ENCODE results near the gene ARHGAP33. TPM values are rescaled to one million over a fixed set of nuclear protein-coding genes. Genes with fewer than 3 reads are reported as not detected.
A peak's percentile ranks its signal among the peaks of the same experiment; 100 is the strongest.

The ARHGAP33 gene
- total RNA-seq, 4 donors from 2014 or later, result 3.1 to 22.6 (median 5.5) TPM

DNA sequence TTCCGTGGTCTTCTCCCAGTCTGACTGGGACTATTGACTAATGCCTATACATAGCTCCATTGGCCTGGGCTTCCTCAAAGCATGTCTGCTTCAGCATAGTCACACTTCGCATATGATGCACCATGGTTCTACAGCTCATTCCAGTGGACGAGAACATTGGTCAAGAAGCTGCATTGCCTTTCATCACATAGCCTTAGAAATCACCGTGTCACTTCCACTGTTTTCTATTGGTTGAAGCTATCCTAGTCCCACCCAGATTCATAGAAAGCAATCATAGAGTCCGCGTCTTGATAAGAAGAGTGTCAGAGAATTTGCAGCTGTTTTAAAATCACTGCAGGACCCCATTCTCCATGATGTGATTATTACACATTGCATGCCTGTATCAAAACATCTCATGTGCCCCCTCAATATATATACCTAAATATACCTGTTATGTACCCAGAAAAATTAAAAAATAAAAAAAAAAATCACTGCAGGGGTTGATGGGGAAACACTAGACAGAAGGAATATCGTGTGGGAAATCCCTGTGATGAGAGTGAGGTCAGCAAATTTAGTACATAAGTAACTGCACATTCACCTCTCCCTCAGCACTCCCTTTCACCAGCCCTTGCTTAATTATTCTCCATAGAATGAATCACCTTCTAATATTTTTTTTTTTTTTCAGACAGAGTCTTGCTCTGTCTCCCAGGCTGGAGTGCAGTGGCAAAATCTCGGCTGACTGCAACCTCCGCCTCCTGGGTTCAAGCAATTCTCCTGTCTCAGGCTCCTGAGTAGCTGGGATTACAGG lies 2.2 kb upstream of the ARHGAP33 start:
- no peak for TF ChIP-seq POLR2AphosphoS5 (IDR thresholded peaks at IDR 0.05)
- TF ChIP-seq, protein P1, sequence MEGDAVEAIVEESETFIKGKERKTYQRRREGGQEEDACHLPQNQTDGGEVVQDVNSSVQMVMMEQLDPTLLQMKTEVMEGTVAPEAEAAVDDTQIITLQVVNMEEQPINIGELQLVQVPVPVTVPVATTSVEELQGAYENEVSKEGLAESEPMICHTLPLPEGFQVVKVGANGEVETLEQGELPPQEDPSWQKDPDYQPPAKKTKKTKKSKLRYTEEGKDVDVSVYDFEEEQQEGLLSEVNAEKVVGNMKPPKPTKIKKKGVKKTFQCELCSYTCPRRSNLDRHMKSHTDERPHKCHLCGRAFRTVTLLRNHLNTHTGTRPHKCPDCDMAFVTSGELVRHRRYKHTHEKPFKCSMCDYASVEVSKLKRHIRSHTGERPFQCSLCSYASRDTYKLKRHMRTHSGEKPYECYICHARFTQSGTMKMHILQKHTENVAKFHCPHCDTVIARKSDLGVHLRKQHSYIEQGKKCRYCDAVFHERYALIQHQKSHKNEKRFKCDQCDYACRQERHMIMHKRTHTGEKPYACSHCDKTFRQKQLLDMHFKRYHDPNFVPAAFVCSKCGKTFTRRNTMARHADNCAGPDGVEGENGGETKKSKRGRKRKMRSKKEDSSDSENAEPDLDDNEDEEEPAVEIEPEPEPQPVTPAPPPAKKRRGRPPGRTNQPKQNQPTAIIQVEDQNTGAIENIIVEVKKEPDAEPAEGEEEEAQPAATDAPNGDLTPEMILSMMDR (IDR thresholded peaks at IDR 0.05), result no peak
- TF ChIP-seq POLR2A (IDR thresholded peaks at IDR 0.05), result no peak
- no peak for TF ChIP-seq EP300 (IDR thresholded peaks at IDR 0.05)
- no peaks in the 10 kb centered on the region for H3K27me3 ChIP-seq
- peaks cover 0 to 23% (median 5%) of the 10 kb centered on the region in 3 donors for H3K4me1 ChIP-seq
- WGBS, 2 donors (ENCODE audit: low coverage in 1 of 2), result 39 to 50% methylated on average over 7 to 8 of the region's 9 CpGs
- peaks cover 0 to 17% of the 10 kb centered on the region in 2 donors for H3K36me3 ChIP-seq
- H3K27ac ChIP-seq, result no peak overlapping the region
- H3K9me3 ChIP-seq, result no peaks in the 10 kb centered on the region
- H3K4me3 ChIP-seq, result no peak overlapping the region
- ATAC-seq, result no peak

DNA sequence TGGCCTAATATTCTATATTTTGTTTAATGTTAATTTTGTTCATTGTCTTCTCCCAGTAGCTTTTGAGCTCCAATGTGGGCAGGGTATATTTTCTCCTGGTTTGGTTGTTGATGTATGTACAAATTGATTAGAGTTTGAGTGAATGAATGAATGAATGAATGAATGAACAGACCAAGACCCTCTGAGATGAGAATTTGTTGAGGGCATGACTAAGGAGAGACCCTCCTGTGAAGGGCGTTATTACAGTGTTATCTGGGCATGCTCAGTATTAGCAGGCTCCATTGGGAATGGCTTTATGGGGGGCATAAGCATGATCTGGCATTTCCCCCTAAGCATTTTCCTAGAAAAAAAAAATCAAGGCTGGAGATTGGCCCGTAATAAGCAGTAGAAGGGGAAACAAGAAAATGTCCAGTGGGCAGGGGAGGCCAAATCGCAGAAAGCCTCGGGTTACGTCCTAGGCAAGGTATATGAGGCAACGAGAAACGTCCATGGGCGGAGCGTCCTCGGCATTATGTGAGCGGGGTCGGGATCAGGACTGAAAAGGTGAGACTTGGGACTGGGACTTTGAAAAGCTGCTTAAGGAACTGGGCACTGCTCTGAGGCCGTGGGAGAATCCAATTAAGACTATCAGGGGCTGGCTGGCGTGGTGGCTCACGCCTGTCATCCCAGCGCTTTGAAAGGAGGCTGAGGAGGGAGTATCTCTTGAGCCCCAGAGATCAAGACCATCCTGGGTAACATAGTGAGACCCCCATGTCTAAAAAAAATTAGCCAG lies 904 bp upstream of the ARHGAP33 start:
- H3K4me1 ChIP-seq, result peaks cover 0 to 21% (median 5%) of the 10 kb centered on the region in 3 donors
- no peak overlapping the region for H3K27ac ChIP-seq
- no peaks in the 10 kb centered on the region for H3K9me3 ChIP-seq
- ATAC-seq, result no peak
- peaks cover 0 to 19% of the 10 kb centered on the region in 2 donors for H3K36me3 ChIP-seq
- TF ChIP-seq, protein P1 (IDR thresholded peaks at IDR 0.05), result no peak
- TF ChIP-seq EP300 (IDR thresholded peaks at IDR 0.05) (no peak), POLR2A (IDR thresholded peaks at IDR 0.05) (no peak)
- no peaks in the 10 kb centered on the region for H3K27me3 ChIP-seq
- 40 to 44% methylated on average over 10 to 14 of the region's 16 CpGs for WGBS, 2 donors (ENCODE audit: low coverage in 1 of 2)
- H3K4me3 ChIP-seq, result peak overlapping the region; percentile 54 to 94

DNA sequence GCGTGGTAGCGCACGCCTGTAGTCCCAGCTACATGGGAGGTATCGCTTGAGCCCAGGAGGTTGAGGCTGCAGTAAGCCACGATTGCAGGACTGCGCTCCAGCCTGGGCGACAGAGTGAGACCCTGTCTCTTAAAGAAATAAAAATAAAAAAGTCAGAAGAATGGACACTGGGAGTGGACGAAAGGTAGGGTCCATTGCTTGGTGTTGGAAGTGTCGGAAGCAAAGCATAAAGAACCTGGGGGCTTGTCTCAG lies 392 bp upstream of the ARHGAP33 start:
- Histone ChIP-seq H3K36me3 (peaks cover 0 to 24% of the 10 kb centered on the region in 2 donors), H3K9me3 (no peaks in the 10 kb centered on the region), H3K4me1 (peaks cover 0 to 21% (median 5%) of the 10 kb centered on the region in 3 donors), H3K4me3 (peak overlapping the region; percentile 54 to 94), H3K27me3 (no peaks in the 10 kb centered on the region), H3K27ac (no peak overlapping the region)
- WGBS, 2 donors (ENCODE audit: low coverage in 1 of 2), result 10 to 18% methylated on average over 7 to 9 of the region's 9 CpGs
- TF ChIP-seq EP300 (IDR thresholded peaks at IDR 0.05) (no peak), POLR2AphosphoS5 (IDR thresholded peaks at IDR 0.05) (no peak), POLR2A (IDR thresholded peaks at IDR 0.05) (no peak)
- TF ChIP-seq, protein P1 (IDR thresholded peaks at IDR 0.05), result no peak
- no peak for ATAC-seq

DNA sequence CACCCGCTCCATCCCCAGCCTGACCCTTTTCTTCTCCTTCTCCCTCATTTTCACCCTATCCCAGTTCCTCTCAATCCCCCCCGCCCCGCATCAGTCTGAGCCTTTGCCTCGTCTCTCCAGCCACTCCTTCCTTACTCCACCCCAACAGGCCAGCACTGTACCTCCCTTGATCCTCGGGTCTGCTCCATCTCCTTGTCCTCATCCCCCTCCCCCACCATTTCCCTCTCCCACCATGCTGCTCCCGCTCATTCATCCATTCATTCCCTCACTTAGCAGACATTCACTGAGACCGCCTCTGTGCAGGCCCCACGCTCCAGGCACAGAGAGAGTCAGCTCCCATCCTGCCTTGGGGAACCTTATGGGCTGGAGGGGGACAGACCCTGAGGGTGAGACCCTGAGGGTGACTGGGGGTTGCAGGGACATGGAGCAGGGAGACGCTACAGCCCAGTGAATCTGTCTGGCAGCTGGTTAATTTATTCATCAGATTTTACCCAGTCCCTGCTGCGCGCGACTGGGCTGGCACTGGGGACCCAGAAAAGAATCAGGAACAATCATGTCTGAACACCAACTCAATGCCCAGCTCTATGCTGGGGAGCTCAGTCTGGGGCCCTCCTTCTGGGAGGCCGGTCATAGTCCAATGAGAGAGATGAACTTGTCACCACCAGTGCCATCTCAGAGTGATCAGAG lies 881 bp downstream of the ARHGAP33 start:
- Histone ChIP-seq H3K4me3 (peak overlapping the region; percentile 54 to 94), H3K4me1 (peaks cover 0 to 21% (median 5%) of the 10 kb centered on the region in 3 donors), H3K27me3 (no peaks in the 10 kb centered on the region), H3K27ac (peak overlapping the region in 1 of 4 donors; percentile 79), H3K36me3 (peaks cover 0 to 37% of the 10 kb centered on the region in 2 donors), H3K9me3 (no peaks in the 10 kb centered on the region)
- 10 to 12% methylated on average over 4 to 5 of the region's 13 CpGs for WGBS, 2 donors (ENCODE audit: low coverage in 1 of 2)
- no peak for ATAC-seq
- TF ChIP-seq EP300 (IDR thresholded peaks at IDR 0.05) (no peak), POLR2A (IDR thresholded peaks at IDR 0.05) (no peak), POLR2AphosphoS5 (IDR thresholded peaks at IDR 0.05) (no peak)
- TF ChIP-seq, protein P1 (IDR thresholded peaks at IDR 0.05), result no peak
